Tibial nerve (tissue), 4 donors: ENCODE measurements around the gene MMP14. TPM values are rescaled to one million over a fixed set of nuclear protein-coding genes. Genes with fewer than 3 reads are reported as not detected.

ENCODE experiments used
- DNase-seq, 2 donors: peaks; one replicate each; pipeline ENCODE4 v3.0.0-alpha.2; 2019; ENCODE audit warnings: low spot score in 2 of 2
- H3K27ac ChIP-seq, 4 donors: fragments of 200-600 bp; sonication (generic) in 3 of 4; one replicate each; pipeline ENCODE4 v1.5.1; 2017 to 2019; ENCODE audit warnings: mild to moderate bottlenecking in 1 of 4
- H3K27me3 ChIP-seq, 2 donors: fragments of 200-600 bp; sonication (generic) in 1 of 2; one replicate each; pipeline versions ENCODE4 v1.5.1 to v1.6.0; 2017 to 2019
- H3K36me3 ChIP-seq, 3 donors: fragments of 200-600 bp; sonication (generic); one replicate each; pipeline ENCODE4 v1.5.1; 2018 to 2019
- H3K4me1 ChIP-seq, 4 donors: fragments of 200-600 bp; sonication (generic) in 3 of 4; one replicate each; pipeline ENCODE4 v1.5.1; 2017 to 2019
- H3K4me3 ChIP-seq, 4 donors: fragments of 200-600 bp; sonication (generic) in 3 of 4; one replicate each; pipeline ENCODE4 v1.5.1; 2017 to 2019; ENCODE audit warnings: mild to moderate bottlenecking in 1 of 4, moderate library complexity in 1 of 4
- H3K9me3 ChIP-seq, 4 donors: fragments of 200-600 bp; sonication (generic) in 3 of 4; one replicate each; pipeline ENCODE4 v1.5.1; 2017 to 2019
- EP300 ChIP-seq, 2 donors: sonication (generic); formaldehyde crosslinking; IDR thresholded peaks; one replicate each; pipeline ENCODE4 v1.6.1; 2017; ENCODE audit warnings: antibody characterized with exemption in 2 of 2, mild to moderate bottlenecking in 1 of 2
- POLR2A ChIP-seq, 2 donors: fragments of 450-650 bp; IDR thresholded peaks; one replicate each; pipeline ENCODE4 v1.6.1; 2017; ENCODE audit warnings: antibody characterized with exemption in 2 of 2, mild to moderate bottlenecking in 2 of 2, moderate library complexity in 2 of 2
- WGBS, 2 donors: methylation state at CpG; one replicate each; pipeline ENCODE4 v1.1.5; 2018; 5-methylcytosine and 5-hydroxymethylcytosine counted together
- total RNA-seq, 4 donors: library from RNA; depleted of rRNA; stranded (reverse); fragments of >200 nt; gene quantifications; one replicate each; pipeline ENCODE4 v1.1.0, GENCODE V29; 2016
- TF ChIP-seq, protein P1 (sequence below), 5 experiments: fragments of 200-600 bp in 3 of 5; fragments of 450-650 bp in 2 of 5; sonication (generic) in 3 of 5; IDR thresholded peaks; one replicate each; pipeline ENCODE4 v1.5.1; 2016 to 2019; ENCODE audit warnings: antibody characterized with exemption in 5 of 5, mild to moderate bottlenecking in 3 of 5, moderate library complexity in 2 of 5

Gene MMP14
- total RNA-seq, 4 donors from 2014 or later, result 101 to 222 (median 145) TPM

GRCh38 chr14:22793976-22794375 lies 42.4 kb upstream of the MMP14 start:
- TF ChIP-seq, protein P1, sequence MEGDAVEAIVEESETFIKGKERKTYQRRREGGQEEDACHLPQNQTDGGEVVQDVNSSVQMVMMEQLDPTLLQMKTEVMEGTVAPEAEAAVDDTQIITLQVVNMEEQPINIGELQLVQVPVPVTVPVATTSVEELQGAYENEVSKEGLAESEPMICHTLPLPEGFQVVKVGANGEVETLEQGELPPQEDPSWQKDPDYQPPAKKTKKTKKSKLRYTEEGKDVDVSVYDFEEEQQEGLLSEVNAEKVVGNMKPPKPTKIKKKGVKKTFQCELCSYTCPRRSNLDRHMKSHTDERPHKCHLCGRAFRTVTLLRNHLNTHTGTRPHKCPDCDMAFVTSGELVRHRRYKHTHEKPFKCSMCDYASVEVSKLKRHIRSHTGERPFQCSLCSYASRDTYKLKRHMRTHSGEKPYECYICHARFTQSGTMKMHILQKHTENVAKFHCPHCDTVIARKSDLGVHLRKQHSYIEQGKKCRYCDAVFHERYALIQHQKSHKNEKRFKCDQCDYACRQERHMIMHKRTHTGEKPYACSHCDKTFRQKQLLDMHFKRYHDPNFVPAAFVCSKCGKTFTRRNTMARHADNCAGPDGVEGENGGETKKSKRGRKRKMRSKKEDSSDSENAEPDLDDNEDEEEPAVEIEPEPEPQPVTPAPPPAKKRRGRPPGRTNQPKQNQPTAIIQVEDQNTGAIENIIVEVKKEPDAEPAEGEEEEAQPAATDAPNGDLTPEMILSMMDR (IDR thresholded peaks at IDR 0.05), result no peak
- TF ChIP-seq EP300 (IDR thresholded peaks at IDR 0.05), result no peak
- TF ChIP-seq POLR2A (IDR thresholded peaks at IDR 0.05), result no peak
- no peak overlapping the region for H3K4me3 ChIP-seq
- no peak overlapping the region for H3K27ac ChIP-seq
- no peaks in the 10 kb centered on the region for H3K27me3 ChIP-seq
- WGBS, 2 donors, result 60 to 70% methylated on average over 5 of the region's 5 CpGs
- no peak for DNase-seq
- no peaks in the 10 kb centered on the region for H3K4me1 ChIP-seq
- H3K9me3 ChIP-seq, result no peaks in the 10 kb centered on the region
- no peaks in the 10 kb centered on the region for H3K36me3 ChIP-seq

GRCh38 chr14:22794551-22794951 lies 41.8 kb upstream of the MMP14 start:
- H3K4me1 ChIP-seq, result no peaks in the 10 kb centered on the region
- H3K27me3 ChIP-seq, result no peaks in the 10 kb centered on the region
- no peaks in the 10 kb centered on the region for H3K36me3 ChIP-seq
- TF ChIP-seq, protein P1 (IDR thresholded peaks at IDR 0.05), result no peak
- TF ChIP-seq POLR2A (IDR thresholded peaks at IDR 0.05) (no peak), EP300 (IDR thresholded peaks at IDR 0.05) (no peak)
- 78 to 79% methylated on average over 6 to 7 of the region's 7 CpGs for WGBS, 2 donors
- H3K9me3 ChIP-seq, result no peaks in the 10 kb centered on the region
- no peak overlapping the region for H3K4me3 ChIP-seq
- no peak overlapping the region for H3K27ac ChIP-seq
- DNase-seq, result no peak

DNA sequence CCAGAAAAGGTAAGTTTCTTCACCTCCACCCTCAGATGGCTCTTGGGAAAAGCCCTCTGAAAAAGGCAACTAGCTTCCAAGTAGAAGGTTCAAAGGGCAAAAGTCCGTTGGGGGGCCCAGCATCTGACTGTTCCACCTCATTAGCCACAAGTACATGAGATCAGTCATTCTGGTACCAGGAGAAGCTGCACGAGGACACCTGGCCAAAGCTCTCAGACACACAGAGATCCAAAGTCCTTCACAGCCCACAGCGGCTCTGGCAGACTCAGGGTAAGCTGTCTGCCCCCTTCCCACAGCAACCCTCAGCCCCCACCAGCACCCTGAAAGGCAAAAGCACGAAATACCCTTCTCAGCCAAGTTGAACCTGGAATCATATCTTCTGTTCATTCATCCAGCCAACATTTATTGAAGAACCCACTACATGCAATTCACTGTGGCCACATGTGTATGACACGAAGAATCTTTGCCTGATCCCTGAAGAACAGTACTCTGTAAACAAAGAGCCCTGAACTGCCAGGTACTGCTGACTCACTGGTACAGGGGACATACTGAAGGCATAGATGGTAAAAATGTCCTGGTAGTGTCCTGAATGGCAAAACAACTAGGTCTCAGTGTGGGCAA lies 40.2 kb upstream of the MMP14 start:
- H3K27me3 ChIP-seq, result no peaks in the 10 kb centered on the region
- no peak overlapping the region for H3K4me3 ChIP-seq
- TF ChIP-seq, protein P1 (IDR thresholded peaks at IDR 0.05), result no peak
- no peak overlapping the region for H3K27ac ChIP-seq
- H3K9me3 ChIP-seq, result no peaks in the 10 kb centered on the region
- no peaks in the 10 kb centered on the region for H3K4me1 ChIP-seq
- no peak for DNase-seq
- H3K36me3 ChIP-seq, result no peaks in the 10 kb centered on the region
- 59 to 70% methylated on average over 5 of the region's 5 CpGs for WGBS, 2 donors

GRCh38 chr14:22797017-22797917 lies 39.1 kb upstream of the MMP14 start:
- no peak overlapping the region for H3K4me3 ChIP-seq
- H3K9me3 ChIP-seq, result no peaks in the 10 kb centered on the region
- no peaks in the 10 kb centered on the region for H3K4me1 ChIP-seq
- TF ChIP-seq EP300 (IDR thresholded peaks at IDR 0.05), result no peak
- TF ChIP-seq POLR2A (IDR thresholded peaks at IDR 0.05), result no peak
- TF ChIP-seq, protein P1 (IDR thresholded peaks at IDR 0.05), result no peak
- no peak for DNase-seq
- 35 to 41% methylated on average over 5 of the region's 5 CpGs for WGBS, 2 donors
- H3K27ac ChIP-seq, result no peak overlapping the region
- no peaks in the 10 kb centered on the region for H3K36me3 ChIP-seq
- H3K27me3 ChIP-seq, result no peaks in the 10 kb centered on the region

- Histone ChIP-seq H3K36me3 (no peaks in the 10 kb centered on the region), H3K27ac (no peak overlapping the region), H3K9me3 (no peaks in the 10 kb centered on the region), H3K4me3 (no peak overlapping the region), H3K4me1 (no peaks in the 10 kb centered on the region), H3K27me3 (no peaks in the 10 kb centered on the region)
- TF ChIP-seq EP300 (IDR thresholded peaks at IDR 0.05), result no peak
- TF ChIP-seq, protein P1 (IDR thresholded peaks at IDR 0.05), result no peak
- no peak for DNase-seq
- 63 to 66% methylated on average over 2 of the region's 2 CpGs for WGBS, 2 donors
These were observed 37.9 kb upstream of the MMP14 start for GRCh38 chr14:22798528-22798927.
